Choroid plexus epithelial cell (primary cell): ENCODE data around the gene TRAPPC6A.
A peak's percentile ranks its signal among the peaks of the same experiment; 100 is the strongest.

Source experiments
- DNase-seq: peaks from one replicate; pipeline ENCODE4 v3.0.0-alpha.2; 2010; ENCODE audit warnings: low read depth
- H3K4me3 ChIP-seq: 2 replicates; pipeline ENCODE4 v1.5.1; 2011; ENCODE audit warnings: low read depth, mild to moderate bottlenecking, control low read depth, low read length, moderate library complexity
- TF ChIP-seq, protein P1 (sequence below): conservative IDR thresholded peaks from 2 replicates; pipeline ENCODE4 v1.5.1; 2011; ENCODE audit warnings: low read depth, mild to moderate bottlenecking, control low read depth, inconsistent platforms, low read length, moderate library complexity

The TRAPPC6A gene

DNA sequence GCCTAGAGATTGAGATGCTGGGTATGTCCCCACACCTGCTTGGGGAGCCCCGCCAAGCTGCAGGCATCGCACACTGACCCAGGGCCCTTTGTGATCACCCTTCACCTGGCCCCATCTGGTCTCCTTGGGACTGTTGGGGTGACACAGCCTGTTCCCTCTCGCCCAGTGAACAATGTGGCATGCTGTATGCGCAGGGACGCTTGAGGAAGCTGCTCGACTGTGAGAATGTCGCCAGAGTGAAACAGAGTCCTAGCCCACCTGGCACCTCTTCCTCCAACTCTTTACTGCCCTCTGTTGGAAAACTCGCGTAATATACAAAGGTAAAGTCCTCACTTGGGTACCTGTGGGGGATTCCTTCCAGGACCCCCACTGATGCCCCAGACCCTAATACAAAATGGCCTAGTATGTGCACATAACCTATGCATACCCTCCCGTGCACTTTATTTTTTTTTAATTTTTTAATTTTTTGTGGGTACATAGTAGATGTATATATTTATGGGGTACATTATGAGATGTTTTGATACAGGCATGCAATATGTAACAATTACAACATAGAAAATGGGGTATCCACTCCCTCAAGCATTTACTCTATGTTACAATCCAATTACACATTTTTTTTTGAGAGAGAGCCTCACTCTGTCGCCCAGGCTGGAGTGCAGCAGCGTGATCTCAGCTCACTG is 9.5 kb upstream of the TRAPPC6A start:
- H3K4me3 ChIP-seq: no peak overlapping the region
- TF ChIP-seq, protein P1, sequence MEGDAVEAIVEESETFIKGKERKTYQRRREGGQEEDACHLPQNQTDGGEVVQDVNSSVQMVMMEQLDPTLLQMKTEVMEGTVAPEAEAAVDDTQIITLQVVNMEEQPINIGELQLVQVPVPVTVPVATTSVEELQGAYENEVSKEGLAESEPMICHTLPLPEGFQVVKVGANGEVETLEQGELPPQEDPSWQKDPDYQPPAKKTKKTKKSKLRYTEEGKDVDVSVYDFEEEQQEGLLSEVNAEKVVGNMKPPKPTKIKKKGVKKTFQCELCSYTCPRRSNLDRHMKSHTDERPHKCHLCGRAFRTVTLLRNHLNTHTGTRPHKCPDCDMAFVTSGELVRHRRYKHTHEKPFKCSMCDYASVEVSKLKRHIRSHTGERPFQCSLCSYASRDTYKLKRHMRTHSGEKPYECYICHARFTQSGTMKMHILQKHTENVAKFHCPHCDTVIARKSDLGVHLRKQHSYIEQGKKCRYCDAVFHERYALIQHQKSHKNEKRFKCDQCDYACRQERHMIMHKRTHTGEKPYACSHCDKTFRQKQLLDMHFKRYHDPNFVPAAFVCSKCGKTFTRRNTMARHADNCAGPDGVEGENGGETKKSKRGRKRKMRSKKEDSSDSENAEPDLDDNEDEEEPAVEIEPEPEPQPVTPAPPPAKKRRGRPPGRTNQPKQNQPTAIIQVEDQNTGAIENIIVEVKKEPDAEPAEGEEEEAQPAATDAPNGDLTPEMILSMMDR: peak; percentile 63
- DNase-seq: peak; percentile 19

DNA sequence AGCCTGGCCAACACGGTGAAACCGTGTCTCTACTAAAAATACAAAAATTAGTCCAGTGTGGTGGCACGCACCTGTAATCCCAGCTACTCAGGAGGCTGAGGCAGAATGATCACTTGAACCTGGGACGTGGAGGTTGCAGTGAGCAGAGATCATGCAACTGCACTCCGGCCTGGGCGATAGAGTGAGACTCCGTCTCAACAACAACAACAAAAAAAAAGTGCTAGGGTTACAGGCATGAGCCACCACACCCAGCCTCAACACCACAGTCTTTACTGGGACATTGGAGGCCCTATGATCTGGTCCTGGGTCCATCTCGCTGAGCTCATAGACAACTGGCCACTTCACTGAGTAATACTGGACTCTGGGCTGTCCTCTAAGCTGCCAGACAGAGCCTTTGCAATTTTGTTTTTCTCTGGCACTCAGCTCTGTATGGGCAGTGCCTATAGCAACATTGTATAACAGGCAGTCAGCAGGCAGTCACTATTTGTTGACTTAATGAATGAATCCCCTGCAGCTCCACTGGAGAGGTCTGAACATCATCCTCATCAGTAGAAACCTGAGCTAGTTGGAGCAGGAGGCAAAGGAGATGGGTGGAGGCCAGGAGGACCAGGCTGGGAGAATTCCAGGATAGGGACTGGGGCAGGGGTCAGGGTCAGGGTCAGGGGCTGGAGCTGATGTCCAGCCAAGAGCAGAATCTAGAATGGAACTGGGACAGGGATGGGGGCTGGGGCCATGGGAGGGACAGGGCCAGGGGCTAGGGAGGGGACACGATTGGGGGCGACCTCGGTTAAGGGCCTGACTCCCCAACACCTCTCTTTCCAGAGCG is 8.7 kb upstream of the TRAPPC6A start:
- H3K4me3 ChIP-seq: no peak overlapping the region
- peak; percentile 44 for DNase-seq
- TF ChIP-seq, protein P1: no peak

DNA sequence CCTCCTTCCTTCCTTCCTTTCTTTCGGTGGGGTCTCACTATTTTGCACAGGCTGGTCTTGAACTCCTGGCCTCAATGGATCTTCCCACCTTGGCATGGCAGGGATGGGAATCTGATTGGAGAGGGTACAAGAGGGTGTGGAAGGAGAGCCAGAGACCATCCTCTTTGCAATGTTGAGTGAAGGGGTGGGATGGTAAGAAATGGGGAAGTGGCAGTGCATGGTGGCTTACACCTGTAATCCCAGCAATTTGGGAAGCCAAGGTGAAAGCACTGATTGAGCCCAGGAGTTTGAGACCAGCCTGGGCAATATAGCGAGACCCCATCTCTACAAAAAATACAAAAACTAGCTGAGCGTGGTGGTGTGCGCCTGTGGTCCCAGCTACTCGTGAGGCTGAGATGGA is 6.1 kb upstream of the TRAPPC6A start:
- no peak overlapping the region for H3K4me3 ChIP-seq
- TF ChIP-seq, protein P1: no peak
- DNase-seq: no peak

DNA sequence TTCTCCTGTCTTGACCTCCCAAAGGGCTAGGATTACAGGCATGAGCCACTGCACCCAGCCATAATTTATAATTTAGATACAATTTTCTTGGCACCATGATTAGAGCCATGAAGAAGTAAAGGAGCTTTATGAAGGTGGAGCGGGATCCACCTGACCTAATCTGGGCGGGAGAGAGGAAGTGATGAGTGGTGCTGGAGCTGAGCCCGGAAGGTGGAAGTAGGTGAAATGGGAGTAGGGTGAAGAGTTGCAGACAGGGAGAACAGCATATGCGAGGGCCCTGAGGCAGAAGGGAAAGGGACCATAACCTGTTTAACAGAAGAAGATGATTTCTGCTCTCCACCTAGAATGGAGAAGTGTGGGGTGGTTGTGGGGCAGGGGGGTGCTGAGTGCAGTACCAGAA is 4.7 kb upstream of the TRAPPC6A start:
- H3K4me3 ChIP-seq: no peak overlapping the region
- TF ChIP-seq, protein P1: no peak
- DNase-seq: no peak

DNA sequence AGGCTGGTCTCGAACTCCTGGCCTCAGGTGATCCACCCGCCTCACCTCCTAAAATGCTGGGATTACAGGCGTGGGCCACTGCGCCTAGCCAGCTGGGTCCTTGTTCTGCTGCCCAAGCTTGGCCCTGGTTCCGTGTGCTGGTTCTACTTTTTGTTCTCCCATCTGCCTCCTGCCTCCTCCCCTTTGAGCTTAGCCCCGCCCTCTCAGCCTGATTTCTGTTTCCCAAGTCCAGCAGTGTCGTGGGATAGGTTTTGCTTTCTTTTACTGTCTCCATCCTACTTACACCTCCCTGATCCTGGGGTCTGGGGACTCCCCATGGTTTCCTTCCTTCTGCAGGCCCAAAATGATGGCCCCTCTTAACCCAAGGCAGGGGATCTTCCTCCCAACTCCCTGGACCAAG is 2.9 kb upstream of the TRAPPC6A start:
- TF ChIP-seq, protein P1: no peak
- H3K4me3 ChIP-seq: no peak overlapping the region
- DNase-seq: no peak

DNA sequence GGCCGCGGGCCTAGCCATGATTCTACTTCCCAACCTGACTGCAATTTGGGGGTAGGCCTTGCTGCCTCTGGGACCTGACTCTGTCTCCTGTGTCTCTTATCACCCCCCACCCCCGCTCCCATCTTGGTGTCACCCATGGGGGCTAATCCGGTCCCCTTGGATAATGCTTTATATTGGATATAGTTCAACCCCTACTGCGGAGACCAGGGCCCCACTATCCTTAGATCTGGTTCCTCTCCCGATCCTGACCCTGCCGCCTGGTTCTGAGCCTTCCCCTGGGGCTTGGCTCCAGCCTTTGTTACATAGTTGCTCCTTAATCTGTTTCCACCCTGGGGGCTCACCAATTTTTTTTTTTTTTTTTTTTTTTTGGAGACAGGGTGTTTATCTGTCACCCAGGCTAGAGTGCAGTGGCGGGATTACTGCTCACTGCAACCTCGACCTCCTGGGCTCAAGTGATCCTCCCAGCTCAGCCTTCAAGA is 1.9 kb upstream of the TRAPPC6A start:
- H3K4me3 ChIP-seq: peak overlapping the region; percentile 99
- DNase-seq: no peak
- TF ChIP-seq, protein P1: no peak
